Neural crest cell (in vitro differentiated cells): ENCODE data around the gene TRIM2. TPM values are rescaled to one million over a fixed set of nuclear protein-coding genes. Genes with fewer than 3 reads are reported as not detected.

Experiments
- DNase-seq: peaks from one replicate; pipeline ENCODE4 v3.0.0; 2021; ENCODE audit warnings: low read depth, mixed read lengths, low spot score
- H3K27ac Mint-ChIP-seq: one replicate; pipeline ENCODE4 v1.8.0; 2021; ENCODE audit warnings: mild to moderate bottlenecking, mixed read lengths; ENCODE audit not compliant: unreplicated experiment
- H3K27me3 Mint-ChIP-seq: 2 replicates; pipeline ENCODE4 v1.8.0; 2021; ENCODE audit warnings: low read depth, mild to moderate bottlenecking, mixed read lengths
- H3K36me3 Mint-ChIP-seq: 2 replicates; pipeline ENCODE4 v1.8.0; 2021; ENCODE audit warnings: low read depth, mild to moderate bottlenecking, mixed read lengths
- H3K4me1 Mint-ChIP-seq: 2 replicates; pipeline ENCODE4 v1.8.0; 2021; ENCODE audit warnings: mixed read lengths
- H3K4me3 Mint-ChIP-seq: one replicate; pipeline ENCODE4 v1.8.0; 2021; ENCODE audit warnings: mild to moderate bottlenecking, mixed read lengths
- H3K9me3 Mint-ChIP-seq: 2 replicates; pipeline ENCODE4 v1.8.0; 2021; ENCODE audit warnings: mixed read lengths
- total RNA-seq: library from RNA; stranded (reverse); gene quantifications from 2 replicates; pipeline ENCODE4 v1.2.1, GENCODE V29; 2021
- TF ChIP-seq, protein P1 (sequence below): fragments of 200-600 bp; sonication (generic); conservative IDR thresholded peaks from 2 replicates; pipeline ENCODE4 v1.5.0; 2021; ENCODE audit warnings: antibody characterized with exemption, mild to moderate bottlenecking

Gene TRIM2
- total RNA-seq, 1 donor from 2014 or later, result 105 TPM

- Mint-ChIP-seq H3K36me3 (no peaks in the 10 kb centered on the region), H3K4me1 (peaks cover 59% of the 10 kb centered on the region), H3K9me3 (no peaks in the 10 kb centered on the region), H3K27ac (peak overlapping the region; percentile 2), H3K4me3 (peak overlapping the region; percentile 87), H3K27me3 (no peaks in the 10 kb centered on the region)
- DNase-seq, result no peak
- TF ChIP-seq, protein P1, sequence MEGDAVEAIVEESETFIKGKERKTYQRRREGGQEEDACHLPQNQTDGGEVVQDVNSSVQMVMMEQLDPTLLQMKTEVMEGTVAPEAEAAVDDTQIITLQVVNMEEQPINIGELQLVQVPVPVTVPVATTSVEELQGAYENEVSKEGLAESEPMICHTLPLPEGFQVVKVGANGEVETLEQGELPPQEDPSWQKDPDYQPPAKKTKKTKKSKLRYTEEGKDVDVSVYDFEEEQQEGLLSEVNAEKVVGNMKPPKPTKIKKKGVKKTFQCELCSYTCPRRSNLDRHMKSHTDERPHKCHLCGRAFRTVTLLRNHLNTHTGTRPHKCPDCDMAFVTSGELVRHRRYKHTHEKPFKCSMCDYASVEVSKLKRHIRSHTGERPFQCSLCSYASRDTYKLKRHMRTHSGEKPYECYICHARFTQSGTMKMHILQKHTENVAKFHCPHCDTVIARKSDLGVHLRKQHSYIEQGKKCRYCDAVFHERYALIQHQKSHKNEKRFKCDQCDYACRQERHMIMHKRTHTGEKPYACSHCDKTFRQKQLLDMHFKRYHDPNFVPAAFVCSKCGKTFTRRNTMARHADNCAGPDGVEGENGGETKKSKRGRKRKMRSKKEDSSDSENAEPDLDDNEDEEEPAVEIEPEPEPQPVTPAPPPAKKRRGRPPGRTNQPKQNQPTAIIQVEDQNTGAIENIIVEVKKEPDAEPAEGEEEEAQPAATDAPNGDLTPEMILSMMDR, result peak; percentile 29
Measured at GRCh38 chr4:153204728-153205648, 745 bp downstream of the TRIM2 start.

- Mint-ChIP-seq H3K4me1 (peaks cover 67% of the 10 kb centered on the region), H3K27me3 (no peaks in the 10 kb centered on the region), H3K9me3 (no peaks in the 10 kb centered on the region), H3K27ac (peak overlapping the region; percentile 63), H3K4me3 (peak overlapping the region; percentile 87), H3K36me3 (no peaks in the 10 kb centered on the region)
- DNase-seq, result no peak
- TF ChIP-seq, protein P1, result no peak
Measured at GRCh38 chr4:153205757-153206156, 1.5 kb downstream of the TRIM2 start.

GRCh38 chr4:153206534-153206933, 2.3 kb downstream of the TRIM2 start:
- peaks cover 73% of the 10 kb centered on the region for H3K4me1 Mint-ChIP-seq
- H3K36me3 Mint-ChIP-seq, result no peaks in the 10 kb centered on the region
- no peak for DNase-seq
- no peaks in the 10 kb centered on the region for H3K27me3 Mint-ChIP-seq
- H3K4me3 Mint-ChIP-seq, result peak overlapping the region; percentile 87
- H3K9me3 Mint-ChIP-seq, result no peaks in the 10 kb centered on the region
- peak overlapping the region; percentile 99 for H3K27ac Mint-ChIP-seq
- TF ChIP-seq, protein P1, result no peak

GRCh38 chr4:153207027-153207426, 2.8 kb downstream of the TRIM2 start:
- H3K4me3 Mint-ChIP-seq, result peak overlapping the region; percentile 87
- H3K27ac Mint-ChIP-seq, result peak overlapping the region; percentile 99
- no peak for DNase-seq
- H3K27me3 Mint-ChIP-seq, result no peaks in the 10 kb centered on the region
- no peaks in the 10 kb centered on the region for H3K9me3 Mint-ChIP-seq
- peaks cover 78% of the 10 kb centered on the region for H3K4me1 Mint-ChIP-seq
- peaks cover 2% of the 10 kb centered on the region for H3K36me3 Mint-ChIP-seq
- TF ChIP-seq, protein P1, result no peak

DNA sequence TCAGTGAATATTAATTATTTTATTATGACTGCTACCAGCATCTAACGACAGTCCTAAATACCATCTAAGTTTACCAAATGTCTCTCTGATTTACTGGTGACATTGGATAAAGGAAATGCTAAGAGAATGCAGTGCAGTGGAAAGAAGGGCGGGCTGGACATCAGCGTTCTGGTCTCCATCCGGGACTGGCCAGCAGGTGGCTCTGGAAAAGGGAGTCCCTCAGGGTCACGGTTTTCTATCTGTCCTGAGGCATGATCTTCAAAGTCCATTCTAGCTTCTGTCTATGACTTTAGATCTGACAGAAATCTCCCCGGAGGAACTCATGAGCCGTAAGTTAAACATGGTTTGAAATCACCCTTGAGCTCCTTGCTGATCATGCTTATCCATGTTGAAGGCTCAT, 3.3 kb downstream of the TRIM2 start:
- TF ChIP-seq, protein P1, result peak; percentile 63
- no peak overlapping the region for H3K27ac Mint-ChIP-seq
- peak; percentile 47 for DNase-seq
- H3K9me3 Mint-ChIP-seq, result no peaks in the 10 kb centered on the region
- H3K36me3 Mint-ChIP-seq, result peaks cover 2% of the 10 kb centered on the region
- H3K4me1 Mint-ChIP-seq, result peaks cover 83% of the 10 kb centered on the region
- no peaks in the 10 kb centered on the region for H3K27me3 Mint-ChIP-seq
- H3K4me3 Mint-ChIP-seq, result peak overlapping the region; percentile 87
